Gastroesophageal sphincter (tissue), 4 donors: ENCODE measurements around the gene LAMB1. TPM values are rescaled to one million over a fixed set of nuclear protein-coding genes. Genes with fewer than 3 reads are reported as not detected.
A peak's percentile ranks its signal among the peaks of the same experiment; 100 is the strongest.
"Not testable (repeated sequence)": the region's sequence is repeated elsewhere in the genome, so short reads cannot be mapped to it uniquely, and the experiment has no call there.

ENCODE experiments used
- ATAC-seq: fragments of 150-250 bp; one replicate; pipeline ENCODE4 v1.9.1; 2016; ENCODE audit warnings: mild to moderate bottlenecking, moderate library complexity
- H3K27ac ChIP-seq, 4 donors: fragments of 200-600 bp; sonication (generic) in 3 of 4; 1 replicate in 3 of 4; 2 replicates in 1 of 4; pipeline ENCODE4 v1.5.1; 2016 to 2019
- H3K27me3 ChIP-seq: fragments of 200-600 bp; sonication (generic); one replicate; pipeline ENCODE4 v1.5.1; 2019
- H3K36me3 ChIP-seq, 2 donors: fragments of 200-600 bp; sonication (generic); one replicate each; pipeline ENCODE4 v1.5.1; 2019; ENCODE audit warnings: control low read depth in 1 of 2
- H3K4me1 ChIP-seq, 3 donors: fragments of 200-600 bp; sonication (generic); 1 replicate in 2 of 3; 2 replicates in 1 of 3; pipeline ENCODE4 v1.5.1; 2016 to 2019; ENCODE audit warnings: control low read depth in 2 of 3
- H3K4me3 ChIP-seq, 2 donors: fragments of 200-600 bp; sonication (generic); one replicate each; pipeline ENCODE4 v1.5.1; 2019; ENCODE audit warnings: mild to moderate bottlenecking in 1 of 2, moderate library complexity in 1 of 2
- H3K9me3 ChIP-seq, 3 donors: fragments of 200-600 bp; sonication (generic); one replicate each; pipeline ENCODE4 v1.5.1; 2017 to 2019; ENCODE audit warnings: control low read depth in 2 of 3
- EP300 ChIP-seq: sonication (generic); formaldehyde crosslinking; IDR thresholded peaks from one replicate; pipeline ENCODE4 v1.6.1; 2017; ENCODE audit warnings: antibody characterized with exemption, mild to moderate bottlenecking
- POLR2A ChIP-seq, 2 donors: fragments of 450-650 bp; IDR thresholded peaks; one replicate each; pipeline ENCODE4 v1.6.1; 2017; ENCODE audit warnings: antibody characterized with exemption in 2 of 2, mild to moderate bottlenecking in 2 of 2, moderate library complexity in 1 of 2
- POLR2AphosphoS5 ChIP-seq: sonication (generic); formaldehyde crosslinking; IDR thresholded peaks from one replicate; pipeline ENCODE4 v1.6.1; 2017; ENCODE audit warnings: antibody characterized with exemption
- WGBS, 2 donors: methylation state at CpG; one replicate each; pipeline ENCODE4 v1.1.5; 2018; ENCODE audit warnings: low coverage in 1 of 2; 5-methylcytosine and 5-hydroxymethylcytosine counted together
- total RNA-seq, 4 donors: library from RNA; depleted of rRNA; stranded (reverse); fragments of >200 nt; gene quantifications; one replicate each; pipeline ENCODE4 v1.1.0, GENCODE V29; 2016
- TF ChIP-seq, protein P1 (sequence below), 4 experiments: fragments of 200-600 bp in 2 of 4; fragments of 450-650 bp in 2 of 4; sonication (generic) in 1 of 4; IDR thresholded peaks; one replicate each; pipeline ENCODE4 v1.5.1; 2017 to 2019; ENCODE audit warnings: antibody characterized with exemption in 4 of 4, mild to moderate bottlenecking in 2 of 4, moderate library complexity in 2 of 4

The LAMB1 gene
- total RNA-seq, 4 donors from 2014 or later = 130 to 193 (median 179) TPM

DNA sequence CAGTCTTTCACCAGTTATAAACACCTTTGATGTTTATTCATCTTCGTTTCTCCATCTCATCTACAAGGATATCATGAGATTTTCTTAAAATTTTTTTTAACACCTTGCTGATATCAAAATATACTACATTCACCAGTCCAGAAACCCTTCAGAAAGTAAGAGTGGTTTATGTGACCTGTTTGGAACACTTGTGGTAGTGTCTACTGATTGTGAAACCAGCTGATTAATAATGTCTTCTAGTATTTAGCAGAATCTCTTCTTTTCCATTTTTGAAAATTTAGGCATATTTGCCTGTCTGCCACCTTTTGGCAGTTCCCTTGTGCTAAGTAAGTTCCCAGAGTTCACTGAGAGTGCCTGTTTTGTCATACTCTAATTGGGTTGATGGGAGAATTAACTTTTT is 93.5 kb downstream of the LAMB1 start:
- no peak for ATAC-seq
- Histone ChIP-seq H3K4me1 (peaks cover 0 to 18% (median 0%) of the 10 kb centered on the region in 3 donors), H3K36me3 (peaks cover 0 to 75% of the 10 kb centered on the region in 2 donors), H3K27me3 (no peaks in the 10 kb centered on the region), H3K27ac (no peak overlapping the region), H3K9me3 (no peaks in the 10 kb centered on the region), H3K4me3 (no peak overlapping the region)
- TF ChIP-seq POLR2AphosphoS5 = no peak
- no peak for TF ChIP-seq POLR2A (IDR thresholded peaks at IDR 0.05)
- WGBS, 2 donors = 56 to 78% methylated on average over 1 of the region's 1 CpG

DNA sequence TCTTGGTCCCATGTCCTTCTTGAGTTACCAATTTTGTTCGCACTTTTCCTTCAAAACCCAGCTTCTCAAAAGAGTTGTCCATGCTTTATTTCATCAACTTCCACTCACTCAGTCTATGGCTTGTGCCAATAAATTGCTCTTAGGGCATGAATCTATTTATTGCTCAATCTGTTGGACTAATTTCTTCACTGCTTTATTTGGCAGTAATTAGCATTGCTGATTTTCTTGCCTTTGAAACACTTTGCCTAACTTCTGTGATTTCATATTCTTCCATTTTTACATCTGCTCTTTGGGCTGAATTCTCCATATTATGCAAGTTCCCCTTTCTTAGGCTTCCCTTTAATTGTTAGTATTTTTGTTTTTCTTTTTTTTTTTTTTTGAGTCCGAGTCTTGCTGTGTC is 95.2 kb downstream of the LAMB1 start:
- H3K27ac ChIP-seq = peak overlapping the region in 1 of 4 donors; percentile 47
- 75% methylated on average over 2 of the region's 2 CpGs; no CpG with 5 or more reads in 1 of the 2 donors for WGBS, 2 donors
- no peak overlapping the region for H3K4me3 ChIP-seq
- peaks cover 0 to 92% of the 10 kb centered on the region in 2 donors for H3K36me3 ChIP-seq
- ATAC-seq = peak; percentile 85
- H3K27me3 ChIP-seq = no peaks in the 10 kb centered on the region
- peaks cover 0 to 21% (median 0%) of the 10 kb centered on the region in 3 donors for H3K4me1 ChIP-seq
- TF ChIP-seq POLR2AphosphoS5 (peak; percentile 51), EP300 (no peak)
- no peaks in the 10 kb centered on the region for H3K9me3 ChIP-seq

DNA sequence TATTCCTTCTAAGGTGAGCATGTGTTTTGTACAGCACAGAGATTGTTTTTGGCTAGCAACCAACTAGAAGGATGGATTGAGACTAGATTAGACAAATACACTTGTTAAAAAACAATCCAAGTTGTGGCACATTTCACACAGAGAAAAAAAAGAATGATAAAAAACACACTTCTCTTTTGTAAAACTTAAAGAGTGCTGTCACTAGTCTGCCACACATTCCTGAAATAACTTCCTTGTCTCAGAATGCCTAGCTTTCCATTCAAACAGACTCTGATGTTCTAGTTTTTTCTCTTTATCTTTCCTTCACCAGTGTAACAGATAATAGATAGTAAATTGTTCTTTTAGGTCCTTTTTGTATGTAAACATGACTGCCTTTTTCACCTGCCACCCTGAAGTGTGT is 100.6 kb downstream of the LAMB1 start:
- TF ChIP-seq, protein P1, sequence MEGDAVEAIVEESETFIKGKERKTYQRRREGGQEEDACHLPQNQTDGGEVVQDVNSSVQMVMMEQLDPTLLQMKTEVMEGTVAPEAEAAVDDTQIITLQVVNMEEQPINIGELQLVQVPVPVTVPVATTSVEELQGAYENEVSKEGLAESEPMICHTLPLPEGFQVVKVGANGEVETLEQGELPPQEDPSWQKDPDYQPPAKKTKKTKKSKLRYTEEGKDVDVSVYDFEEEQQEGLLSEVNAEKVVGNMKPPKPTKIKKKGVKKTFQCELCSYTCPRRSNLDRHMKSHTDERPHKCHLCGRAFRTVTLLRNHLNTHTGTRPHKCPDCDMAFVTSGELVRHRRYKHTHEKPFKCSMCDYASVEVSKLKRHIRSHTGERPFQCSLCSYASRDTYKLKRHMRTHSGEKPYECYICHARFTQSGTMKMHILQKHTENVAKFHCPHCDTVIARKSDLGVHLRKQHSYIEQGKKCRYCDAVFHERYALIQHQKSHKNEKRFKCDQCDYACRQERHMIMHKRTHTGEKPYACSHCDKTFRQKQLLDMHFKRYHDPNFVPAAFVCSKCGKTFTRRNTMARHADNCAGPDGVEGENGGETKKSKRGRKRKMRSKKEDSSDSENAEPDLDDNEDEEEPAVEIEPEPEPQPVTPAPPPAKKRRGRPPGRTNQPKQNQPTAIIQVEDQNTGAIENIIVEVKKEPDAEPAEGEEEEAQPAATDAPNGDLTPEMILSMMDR (IDR thresholded peaks at IDR 0.05) = no peak
- no peak for TF ChIP-seq POLR2AphosphoS5
- TF ChIP-seq EP300 = no peak
- no peak for TF ChIP-seq POLR2A (IDR thresholded peaks at IDR 0.05)
- no peaks in the 10 kb centered on the region for H3K9me3 ChIP-seq
- H3K36me3 ChIP-seq = peaks cover 0 to 56% of the 10 kb centered on the region in 2 donors
- no peak for ATAC-seq
- H3K4me1 ChIP-seq = peaks cover 0 to 51% (median 16%) of the 10 kb centered on the region in 3 donors
- H3K27ac ChIP-seq = peak overlapping the region in 1 of 4 donors; percentile 11
- no peak overlapping the region for H3K4me3 ChIP-seq
- H3K27me3 ChIP-seq = no peaks in the 10 kb centered on the region

DNA sequence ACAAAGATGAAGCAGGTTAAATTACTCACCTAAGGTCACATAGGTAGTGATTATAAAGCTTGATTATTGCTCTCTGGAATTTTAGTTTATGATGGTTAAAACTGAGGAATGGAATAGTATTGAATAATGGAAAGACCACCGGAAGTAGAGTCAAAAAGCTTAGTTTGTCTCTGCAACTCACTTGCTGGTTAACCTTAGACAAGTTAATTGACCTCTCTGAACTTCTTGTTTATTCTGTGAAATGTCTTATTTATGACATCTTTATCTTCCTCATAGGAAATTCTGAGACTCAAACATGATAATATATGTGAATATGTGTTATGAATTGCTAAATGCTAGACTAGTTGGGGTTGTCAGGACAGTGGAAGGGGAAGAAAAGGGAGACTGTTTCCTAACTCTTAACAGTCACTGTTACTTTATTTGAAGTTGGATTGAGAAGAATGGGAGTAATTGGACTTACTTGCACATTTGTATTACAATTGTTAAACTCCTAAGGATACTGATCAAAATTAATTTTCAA is 102.4 kb downstream of the LAMB1 start:
- TF ChIP-seq POLR2AphosphoS5 = no peak
- peaks cover 0 to 69% (median 16%) of the 10 kb centered on the region in 3 donors for H3K4me1 ChIP-seq
- H3K27ac ChIP-seq = peak overlapping the region in 1 of 4 donors; percentile 29
- H3K9me3 ChIP-seq = no peaks in the 10 kb centered on the region
- peaks cover 0 to 51% of the 10 kb centered on the region in 2 donors for H3K36me3 ChIP-seq
- no peak for ATAC-seq
- H3K4me3 ChIP-seq = no peak overlapping the region
- WGBS, 2 donors = 79 to 80% methylated on average over 1 of the region's 1 CpG
- H3K27me3 ChIP-seq = no peaks in the 10 kb centered on the region

DNA sequence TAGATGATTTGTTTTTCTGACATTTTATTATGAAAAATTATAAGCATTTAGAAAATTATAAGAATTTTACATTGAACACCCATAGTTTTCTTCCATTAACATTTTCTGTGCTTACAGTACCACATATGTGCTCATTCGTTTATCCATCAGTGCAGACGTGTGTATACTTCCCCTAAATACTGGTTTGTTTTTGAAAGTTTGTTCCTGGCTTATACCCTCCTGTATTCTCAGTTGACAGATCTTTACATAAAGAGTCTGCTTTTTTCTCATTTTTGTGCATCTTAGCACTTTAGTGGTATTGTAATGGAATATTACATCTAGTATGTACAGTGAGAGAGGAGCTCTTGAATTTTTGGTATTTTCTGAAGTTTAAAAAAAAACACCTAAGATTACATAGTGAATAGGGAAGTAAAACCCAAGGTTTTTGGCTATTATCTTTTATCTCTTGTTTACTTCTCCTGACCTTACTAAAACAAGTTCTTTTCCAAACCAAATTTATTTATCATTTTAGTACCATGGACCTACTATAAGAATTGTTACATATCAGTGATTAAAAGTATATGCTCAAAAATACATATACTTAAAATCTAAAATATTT is 103.9 kb downstream of the LAMB1 start:
- no peaks in the 10 kb centered on the region for H3K9me3 ChIP-seq
- peaks cover 0 to 51% of the 10 kb centered on the region in 2 donors for H3K36me3 ChIP-seq
- no peak for TF ChIP-seq EP300
- TF ChIP-seq, protein P1 (IDR thresholded peaks at IDR 0.05) = no peak
- no peak for TF ChIP-seq POLR2AphosphoS5
- TF ChIP-seq POLR2A (IDR thresholded peaks at IDR 0.05) = no peak
- no peak overlapping the region for H3K4me3 ChIP-seq
- no peak overlapping the region for H3K27ac ChIP-seq
- WGBS, 2 donors = 19 to 41% methylated on average over 2 of the region's 2 CpGs
- no peak for ATAC-seq
- peaks cover 5 to 83% (median 16%) of the 10 kb centered on the region in 3 donors for H3K4me1 ChIP-seq
- no peaks in the 10 kb centered on the region for H3K27me3 ChIP-seq

DNA sequence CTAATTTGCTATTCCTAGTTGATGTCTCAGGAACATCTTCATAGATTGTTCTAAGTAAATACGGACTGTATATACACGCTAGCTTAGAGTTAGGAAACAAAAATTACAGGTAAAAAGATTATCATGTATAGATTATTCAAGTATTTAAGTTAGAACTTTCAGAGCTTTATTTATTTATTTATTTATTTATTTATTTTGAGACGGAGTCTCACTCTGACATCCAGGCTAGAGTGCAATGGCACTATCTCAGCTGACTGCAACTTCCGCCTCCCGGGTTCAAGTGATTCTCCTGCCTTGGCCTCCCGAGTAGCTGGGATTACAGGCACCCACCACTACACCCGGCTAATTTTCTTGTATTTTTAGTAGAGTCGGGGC is 110.6 kb downstream of the LAMB1 start:
- Histone ChIP-seq H3K27ac (peak overlapping the region in 3 of 4 donors; percentile 97 to 98 (median 97)), H3K4me1 (peaks cover 0 to 67% (median 18%) of the 10 kb centered on the region in 3 donors), H3K36me3 (peaks cover 0 to 28% of the 10 kb centered on the region in 2 donors), H3K4me3 (peak overlapping the region in 1 of 2 donors; percentile 84)
- H3K9me3 ChIP-seq, H3K27me3 ChIP-seq, ATAC-seq: not testable (repeated sequence)
- 77 to 91% methylated on average over 7 to 8 of the region's 8 CpGs for whole genome bisulfite sequencing, 2 donors
